ENCODE measurements around the gene LRRC14B.
"Not testable (repeated sequence)": the region's sequence is repeated elsewhere in the genome, so short reads cannot be mapped to it uniquely, and the experiment has no call there.

The LRRC14B gene

DNA sequence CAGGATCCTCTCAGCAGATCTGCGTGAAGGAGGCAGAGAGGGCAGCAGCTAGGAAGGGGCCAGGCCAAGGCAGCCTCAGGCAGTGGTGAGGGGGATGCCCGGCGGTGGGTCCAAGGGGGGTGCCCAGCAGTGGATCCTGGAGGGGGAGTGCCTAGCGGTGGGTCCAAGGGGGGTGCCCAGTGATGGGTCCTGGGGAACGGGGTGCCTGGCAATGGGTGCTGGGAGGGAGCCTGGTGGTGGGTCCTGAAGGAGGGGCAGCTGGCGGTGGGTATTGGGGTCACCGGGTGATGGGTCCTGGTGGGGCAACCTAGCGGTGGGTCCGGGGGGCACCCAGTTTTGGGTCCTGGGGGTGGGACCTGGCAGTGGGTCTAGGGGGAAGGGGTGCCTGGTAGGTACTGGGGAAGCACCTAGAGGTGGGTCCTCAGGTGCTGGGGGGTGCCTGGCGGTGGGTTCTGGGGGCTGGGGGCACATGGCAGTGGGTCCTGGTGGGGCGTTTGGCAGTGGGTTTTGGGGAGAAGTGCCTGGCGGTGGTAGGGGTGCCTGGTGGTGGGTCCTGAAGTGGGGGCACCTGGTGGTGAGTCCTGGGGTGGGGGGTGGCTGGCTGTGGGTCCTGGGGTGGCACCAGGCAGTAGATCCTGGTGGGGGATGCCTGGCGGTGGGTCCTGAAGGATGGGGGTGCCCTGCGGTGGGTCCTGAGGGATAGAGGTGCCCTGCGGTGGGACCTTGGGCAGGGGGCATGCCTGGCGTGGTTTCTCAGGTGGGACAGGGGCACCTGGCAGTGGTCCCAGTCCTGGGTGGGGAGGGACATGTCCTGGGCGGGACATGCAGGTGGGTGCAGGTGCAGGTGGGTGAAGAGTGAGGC lies 1.9 kb downstream of the LRRC14B start:
- DNase-seq: no peak

DNA sequence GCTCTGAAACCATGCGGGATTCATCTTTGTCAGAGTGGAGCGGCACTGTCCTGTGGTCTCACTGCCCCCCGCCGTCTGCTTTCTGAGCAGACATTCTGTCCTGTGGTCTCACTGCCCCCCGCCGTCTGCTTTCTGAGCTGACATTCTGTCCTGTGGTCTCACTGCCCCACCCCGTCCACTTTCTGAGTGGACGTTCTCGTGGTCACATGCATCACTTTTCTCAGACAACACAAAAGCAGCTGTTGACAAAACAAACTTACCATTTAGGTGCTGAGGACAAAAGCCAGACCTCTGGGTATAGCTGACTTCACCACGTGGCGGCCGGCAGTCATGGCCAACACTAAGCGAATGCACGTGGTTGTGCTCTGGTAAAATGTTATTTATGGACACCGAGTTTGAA lies 2.8 kb downstream of the LRRC14B start:
- no peak for DNase-seq

DNA sequence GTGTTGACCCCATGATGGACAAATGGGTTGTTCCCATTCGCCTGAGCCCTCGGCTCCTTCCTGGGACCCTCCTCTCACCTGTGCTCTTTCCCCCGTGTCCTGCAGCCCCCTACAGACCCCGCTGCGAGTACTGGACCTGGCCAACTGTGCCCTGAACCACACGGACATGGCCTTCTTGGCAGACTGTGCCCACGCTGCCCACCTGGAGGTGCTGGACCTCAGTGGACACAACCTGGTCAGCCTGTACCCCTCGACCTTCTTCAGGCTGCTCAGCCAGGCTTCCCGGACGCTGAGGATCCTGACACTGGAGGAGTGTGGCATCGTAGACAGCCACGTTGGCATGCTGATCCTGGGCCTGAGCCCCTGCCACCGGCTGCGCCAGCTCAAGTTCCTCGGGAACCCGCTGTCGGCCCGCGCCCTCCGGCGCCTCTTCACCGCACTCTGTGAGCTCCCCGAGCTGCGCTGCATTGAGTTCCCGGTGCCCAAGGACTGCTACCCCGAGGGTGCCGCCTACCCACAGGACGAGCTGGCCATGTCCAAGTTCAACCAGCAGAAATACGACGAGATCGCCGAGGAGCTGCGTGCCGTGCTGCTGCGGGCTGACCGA lies 3.4 kb downstream of the LRRC14B start:
- DNase-seq: no peak

DNA sequence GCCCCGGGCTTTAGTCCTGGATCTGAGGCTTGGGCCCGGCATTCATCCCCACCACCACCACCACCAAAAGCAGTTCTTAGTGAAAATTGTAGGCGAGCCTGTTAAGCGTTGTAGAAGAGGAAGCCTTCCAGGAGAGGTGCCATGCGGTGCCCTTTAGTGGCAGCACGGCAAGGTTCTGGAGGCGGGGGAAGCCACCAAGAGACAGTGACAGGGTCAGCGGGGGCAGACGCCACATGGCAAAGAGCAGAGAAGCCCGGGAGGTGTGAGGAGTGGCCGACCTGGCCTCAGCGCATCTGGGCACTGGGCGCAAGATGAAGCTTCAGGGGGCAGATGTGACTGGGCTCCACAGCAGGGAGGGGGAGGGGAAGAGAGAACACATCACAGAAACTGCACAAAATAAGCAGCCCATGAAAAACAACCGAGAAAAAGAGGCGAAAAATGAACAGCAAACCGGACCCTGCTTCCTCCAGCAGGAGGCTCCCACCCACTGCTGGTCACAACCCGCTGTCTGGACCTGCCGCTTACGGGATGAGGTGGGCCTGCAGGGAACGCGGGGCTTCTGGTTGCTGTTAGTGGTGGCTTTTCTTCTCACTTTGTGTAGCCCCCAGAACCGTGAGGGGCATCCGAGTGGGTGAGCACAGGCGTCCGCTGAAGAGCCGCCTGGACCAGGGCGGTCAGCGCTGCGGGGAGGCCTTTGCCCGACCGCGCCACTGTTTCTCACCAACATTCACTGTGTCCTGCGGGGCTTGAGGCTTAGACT lies 4.3 kb downstream of the LRRC14B start:
- DNase-seq: no peak

DNA sequence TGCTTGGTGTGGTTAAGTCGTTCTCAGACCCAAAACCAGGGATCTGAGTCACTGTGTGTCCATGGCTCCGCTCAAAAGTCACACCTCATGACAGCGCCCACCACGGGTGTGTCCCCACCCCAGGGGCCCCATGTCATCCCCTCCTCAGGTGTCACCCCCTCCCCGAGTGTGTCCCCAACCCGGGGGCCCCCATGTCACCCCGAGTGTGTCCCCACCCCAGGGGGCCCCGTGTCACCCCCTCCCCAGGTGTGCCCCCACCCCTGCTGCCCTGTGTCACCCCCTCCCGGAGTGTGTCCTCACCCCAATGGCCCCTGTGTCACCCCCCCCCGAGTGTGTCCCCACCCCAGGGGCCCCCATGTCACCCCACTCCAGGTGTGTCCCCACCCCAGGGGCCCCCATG lies 5.1 kb downstream of the LRRC14B start:
- no peak for DNase-seq

DNA sequence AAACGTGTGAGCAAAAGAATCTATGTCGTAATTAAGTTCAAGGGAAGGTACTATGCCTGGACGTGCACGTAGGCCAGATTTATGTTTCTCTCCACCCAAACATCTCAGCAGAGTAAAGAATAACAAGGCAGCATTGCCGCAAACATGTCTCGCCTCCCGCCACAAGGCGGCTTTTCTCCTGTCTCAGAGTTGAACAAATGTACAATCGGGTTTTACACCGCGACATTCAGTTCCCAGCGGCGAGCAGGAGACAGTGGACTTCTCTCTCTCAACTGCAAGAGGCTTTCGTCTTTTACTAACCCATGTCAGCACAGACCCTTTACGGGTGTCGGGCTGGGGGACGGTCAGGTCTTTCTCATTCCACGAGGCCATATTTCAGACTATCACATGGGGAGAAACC lies 5.7 kb downstream of the LRRC14B start:
- not testable (repeated sequence) for DNase-seq

DNA sequence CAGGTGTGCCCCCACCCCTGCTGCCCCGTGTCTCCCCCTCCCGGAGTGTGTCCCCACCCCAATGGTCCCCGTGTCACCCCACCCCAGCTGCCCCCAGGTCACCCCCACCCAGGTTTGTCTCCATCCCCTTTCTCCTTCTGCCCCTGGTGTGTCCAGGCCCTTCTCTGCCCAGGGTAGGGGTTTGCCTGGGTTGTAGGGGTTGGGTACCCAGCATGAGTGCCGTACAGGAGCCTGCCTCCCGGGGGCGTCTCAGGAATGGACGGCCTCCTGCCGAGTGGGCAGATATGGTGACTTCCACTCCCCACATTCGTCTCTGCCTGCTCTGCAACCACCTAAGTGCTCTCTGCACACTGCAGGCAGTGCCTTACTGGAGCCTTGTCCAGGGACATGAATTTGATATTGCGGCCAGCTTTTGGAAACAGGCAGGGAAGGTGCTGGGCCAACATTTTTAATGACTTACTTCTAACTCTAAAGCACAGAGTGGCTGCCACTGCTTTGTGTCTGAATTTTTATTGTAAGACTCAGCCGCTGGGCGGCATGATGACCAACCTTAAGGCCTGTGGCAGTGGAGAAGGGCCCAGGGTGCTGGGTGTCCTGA lies 6.7 kb downstream of the LRRC14B start:
- DNase-seq: no peak

DNA sequence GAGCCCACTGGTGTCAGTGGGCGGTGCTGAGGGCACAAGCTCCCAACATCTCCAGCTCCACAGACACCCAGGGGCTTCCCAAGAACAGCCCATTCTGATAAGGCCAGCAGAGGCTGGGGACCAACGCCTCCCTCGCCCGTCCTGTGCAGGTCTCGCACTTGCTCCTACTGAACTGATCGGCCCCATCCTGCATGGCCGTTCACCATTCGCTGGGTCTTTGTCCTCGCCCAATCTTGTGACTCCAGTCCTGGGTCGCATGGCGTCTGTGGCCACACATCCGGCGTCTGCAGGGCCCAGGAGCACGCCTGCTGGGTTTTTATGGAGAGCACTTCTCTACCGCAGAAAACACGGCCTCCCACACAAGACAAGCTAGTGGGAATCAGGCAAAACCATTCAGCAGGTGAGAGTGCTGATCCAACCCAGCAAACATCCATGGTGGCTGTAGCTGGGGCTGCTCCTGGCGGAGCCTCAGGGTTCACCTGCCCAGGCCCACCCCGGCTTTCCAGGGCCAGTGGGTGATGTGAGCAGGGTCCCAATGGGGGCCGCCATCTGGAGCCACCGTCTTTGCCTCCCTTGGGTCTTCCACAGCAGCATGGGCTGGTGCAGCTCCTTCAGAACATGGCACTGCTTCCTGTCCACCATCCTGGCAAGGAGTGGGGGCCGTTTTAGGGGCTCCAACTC lies 7.4 kb downstream of the LRRC14B start:
- no peak for DNase-seq

DNA sequence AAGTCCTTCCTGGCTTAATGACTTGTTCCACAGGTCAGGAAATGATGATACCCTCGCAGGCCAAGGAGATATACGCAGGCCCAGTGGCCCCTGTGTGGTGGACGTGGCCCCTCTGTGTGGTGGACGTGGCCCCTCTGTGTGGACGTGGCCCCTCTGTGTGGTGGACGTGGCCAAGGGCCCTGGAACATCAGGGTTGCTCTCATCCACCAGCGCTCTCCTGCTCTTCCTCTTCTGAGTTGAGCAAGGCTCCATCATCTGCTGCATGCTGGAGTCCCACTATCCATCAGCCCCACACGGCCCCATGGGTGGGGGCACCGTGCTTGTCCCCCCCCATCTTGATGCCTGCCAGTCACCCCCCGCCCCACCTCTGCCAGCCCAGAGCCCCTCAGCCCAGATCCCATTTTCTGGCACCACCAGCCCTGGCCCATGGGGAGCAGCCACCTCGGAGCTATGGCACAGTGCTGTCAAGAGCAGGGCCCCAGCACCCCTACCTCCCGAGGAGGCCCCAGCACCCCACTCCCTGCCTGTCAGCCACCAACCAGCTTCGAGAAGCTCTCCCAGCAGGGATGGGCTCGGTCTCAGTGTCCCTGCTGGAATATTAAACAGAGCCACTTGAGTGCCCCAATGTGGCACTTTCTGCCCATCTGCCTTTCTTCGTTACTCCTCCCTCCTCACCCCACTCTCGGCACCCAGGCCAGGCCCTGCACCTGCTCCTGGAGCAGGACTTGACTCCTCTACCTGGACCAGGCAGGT lies 8.1 kb downstream of the LRRC14B start:
- no peak for DNase-seq

DNA sequence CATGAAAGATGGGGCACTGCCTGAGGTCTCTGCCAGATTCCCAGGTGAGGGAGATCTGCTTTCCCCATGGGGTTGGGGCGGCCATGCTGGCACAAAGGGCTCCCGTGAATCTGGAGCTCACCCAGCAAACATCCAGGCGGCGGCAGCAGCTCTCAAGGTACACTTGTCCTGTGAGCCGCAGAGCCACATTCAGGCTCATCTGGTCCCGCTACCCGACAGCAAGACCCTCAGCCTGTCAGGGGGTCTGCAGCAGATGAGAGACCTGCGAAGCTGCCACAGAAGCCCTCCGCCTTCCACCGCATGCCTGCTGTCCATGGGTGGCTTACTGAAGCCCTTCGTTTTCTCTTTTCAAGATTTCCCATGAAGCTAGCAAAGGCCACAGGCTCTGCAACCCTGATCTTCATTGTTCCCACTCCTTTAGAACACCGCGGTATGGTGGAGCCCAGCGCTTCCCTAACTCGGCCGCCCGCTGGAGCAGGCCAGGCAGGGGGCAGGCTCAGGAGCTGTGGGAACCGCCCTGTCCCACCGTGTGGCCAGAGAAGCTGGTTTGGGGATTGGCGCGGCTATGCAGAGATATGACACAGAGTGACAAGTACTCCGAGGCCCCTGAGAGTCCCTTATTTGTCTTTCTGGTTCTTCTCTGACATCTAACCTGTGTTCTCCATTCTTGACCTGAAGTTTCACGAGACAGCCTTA lies 8.8 kb downstream of the LRRC14B start:
- DNase-seq: no peak

DNA sequence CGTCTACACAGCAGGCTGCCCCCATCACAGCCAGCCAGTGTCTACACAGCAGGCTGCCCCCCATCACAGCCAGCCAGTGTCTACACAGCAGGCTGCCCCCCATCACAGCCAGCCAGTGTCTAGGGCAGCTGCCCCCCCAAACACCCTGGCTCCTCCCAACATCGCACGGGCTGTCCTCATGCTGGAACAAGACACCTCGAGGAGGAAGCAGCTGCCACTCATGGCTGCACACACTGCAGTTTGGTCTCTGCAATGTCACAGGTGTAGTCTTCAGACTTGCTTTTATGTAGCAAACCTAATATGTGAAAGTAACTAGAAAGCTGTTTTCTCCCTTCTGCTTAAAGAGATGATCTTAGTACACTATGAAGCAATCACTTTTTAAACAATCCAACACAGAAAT lies 9.7 kb downstream of the LRRC14B start:
- no peak for DNase-seq

DNA sequence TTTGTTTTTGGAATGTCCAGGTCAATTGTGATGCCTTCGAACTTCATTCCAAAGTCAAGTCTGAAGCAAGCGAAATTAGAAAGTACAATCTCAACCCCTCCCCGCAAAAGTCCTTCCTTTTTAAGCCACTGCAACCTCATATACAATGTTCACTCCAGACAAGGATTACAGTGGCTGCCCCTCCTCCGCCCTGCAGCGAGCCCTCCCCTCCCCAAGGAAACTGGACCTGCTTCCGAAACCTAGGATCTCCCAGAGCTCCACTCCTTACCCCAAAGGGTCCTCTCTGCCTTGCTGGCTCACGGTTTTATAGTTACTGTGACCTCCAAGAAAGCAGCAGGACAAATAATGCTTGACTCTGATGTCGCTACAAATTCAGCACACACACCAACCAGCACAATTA lies 10.4 kb downstream of the LRRC14B start:
- no peak for DNase-seq

DNA sequence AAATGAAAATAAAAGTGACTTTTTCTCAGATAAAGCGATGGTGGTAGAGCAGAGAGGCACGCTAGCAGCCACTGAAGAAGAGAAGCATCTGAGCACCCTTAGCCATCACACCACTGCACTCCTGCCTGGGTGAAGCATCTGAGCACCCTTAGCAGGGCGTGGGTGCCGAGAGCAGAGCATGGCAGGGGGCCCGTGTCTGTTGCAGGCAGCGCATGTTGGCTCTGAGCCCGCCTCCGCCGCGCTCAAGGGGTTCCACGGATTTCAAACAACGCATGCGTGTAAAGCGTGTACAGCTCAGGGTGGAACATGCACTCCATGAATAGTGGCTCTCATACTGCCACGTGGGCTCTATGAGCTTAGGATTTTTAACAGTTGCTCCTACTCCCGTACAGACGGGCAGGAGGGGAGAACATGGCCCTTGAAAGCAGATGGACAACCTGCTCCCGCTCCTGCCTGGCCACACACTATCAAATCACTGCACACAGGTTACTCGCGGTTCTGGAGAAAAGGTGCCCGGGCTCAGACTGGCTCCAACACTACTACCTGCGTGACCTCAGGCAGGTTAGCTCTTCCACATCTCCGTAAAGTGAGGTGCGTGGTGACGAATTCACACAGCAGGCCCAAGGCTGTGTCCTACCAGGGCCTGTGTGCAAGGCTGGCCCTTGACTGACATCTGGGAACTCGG lies 12.1 kb downstream of the LRRC14B start:
- no peak for DNase-seq

DNA sequence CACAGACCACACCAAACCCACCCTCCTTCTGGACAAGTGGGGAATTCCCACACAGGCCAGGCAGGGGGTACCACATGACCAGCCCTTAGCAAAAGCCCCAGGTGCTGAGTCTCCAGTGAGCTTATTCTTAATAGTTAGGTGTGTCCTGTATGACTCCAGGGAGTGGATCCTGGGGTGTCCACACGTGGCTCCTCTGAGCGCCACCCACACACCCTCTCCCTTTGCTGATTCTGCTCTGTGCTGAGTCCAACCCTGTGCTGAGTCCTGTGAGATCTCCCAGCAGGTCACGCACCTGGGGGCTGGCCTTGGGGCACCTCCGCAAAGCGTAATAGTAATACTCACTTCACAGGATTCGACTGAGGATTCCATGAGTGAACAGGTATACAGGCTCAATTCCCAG lies 12.7 kb downstream of the LRRC14B start:
- DNase-seq: no peak

DNA sequence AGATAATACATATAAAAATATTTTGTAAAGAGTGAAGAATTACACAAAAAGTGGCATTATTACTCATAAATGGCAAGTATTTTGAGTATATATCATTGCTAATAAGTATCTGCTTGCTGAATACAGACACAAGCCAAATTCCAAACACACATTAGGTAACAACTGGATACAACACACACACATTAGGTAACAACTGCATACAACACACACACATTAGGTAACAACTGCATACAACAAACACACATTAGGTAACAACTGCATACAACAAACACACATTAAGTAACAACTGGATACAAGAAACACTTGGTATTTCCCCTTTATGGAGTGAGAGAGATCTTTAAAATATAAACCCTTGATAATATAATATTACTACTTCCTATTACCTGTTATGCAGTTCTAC lies 13.2 kb downstream of the LRRC14B start:
- DNase-seq: no peak

DNA sequence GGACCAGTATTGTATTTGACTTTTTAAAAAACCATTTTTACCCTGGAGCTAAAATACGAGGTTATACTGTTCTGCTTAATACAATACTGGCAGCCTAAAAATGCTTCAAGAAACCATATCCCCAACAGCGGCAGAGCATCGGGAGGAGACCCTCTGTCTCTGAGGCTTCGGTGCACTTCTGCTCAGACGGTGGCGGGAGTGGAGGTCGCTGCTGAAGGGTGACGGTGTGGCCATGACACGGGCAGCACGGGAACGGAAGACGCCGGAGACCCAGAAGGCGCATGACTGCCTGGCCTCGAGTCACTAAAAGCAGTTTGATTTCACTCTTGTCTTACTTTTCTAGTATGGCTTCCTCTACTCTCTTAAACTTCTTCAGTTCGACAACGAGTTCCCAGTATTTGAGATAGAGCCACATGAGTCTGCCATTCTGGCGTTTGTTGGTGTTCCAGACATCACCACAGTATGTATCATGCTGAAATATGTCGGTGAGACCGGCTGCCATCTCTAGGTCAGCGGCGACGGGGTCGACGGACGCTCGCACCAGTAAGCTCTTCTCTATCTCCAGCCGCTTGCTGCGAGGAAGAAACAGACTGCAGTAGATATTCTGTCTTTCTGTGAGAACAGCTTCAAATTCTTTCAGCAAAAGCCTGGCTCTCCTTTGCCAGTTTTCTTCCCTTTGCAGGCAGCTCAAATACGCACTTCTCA lies 13.8 kb downstream of the LRRC14B start:
- no peak for DNase-seq

DNA sequence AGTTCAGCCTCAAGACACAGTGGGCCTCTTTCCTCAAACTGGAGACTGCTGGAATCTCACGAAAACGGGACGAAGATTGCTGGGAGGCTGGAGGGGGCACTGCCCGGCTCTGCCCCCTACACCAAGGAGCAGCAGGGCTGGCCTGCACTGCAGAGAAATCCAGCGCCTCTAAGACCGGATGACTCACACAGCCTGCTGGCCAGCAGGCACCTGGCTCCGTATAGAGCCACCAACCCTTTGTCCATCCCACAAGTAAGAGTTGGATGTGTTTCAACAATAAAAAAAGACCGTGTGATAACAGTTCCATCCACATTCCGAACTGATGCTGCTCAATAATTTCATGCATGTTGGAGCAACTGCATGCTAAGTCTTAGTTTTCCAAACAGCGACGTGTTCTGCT lies 15.1 kb downstream of the LRRC14B start:
- no peak for DNase-seq

DNA sequence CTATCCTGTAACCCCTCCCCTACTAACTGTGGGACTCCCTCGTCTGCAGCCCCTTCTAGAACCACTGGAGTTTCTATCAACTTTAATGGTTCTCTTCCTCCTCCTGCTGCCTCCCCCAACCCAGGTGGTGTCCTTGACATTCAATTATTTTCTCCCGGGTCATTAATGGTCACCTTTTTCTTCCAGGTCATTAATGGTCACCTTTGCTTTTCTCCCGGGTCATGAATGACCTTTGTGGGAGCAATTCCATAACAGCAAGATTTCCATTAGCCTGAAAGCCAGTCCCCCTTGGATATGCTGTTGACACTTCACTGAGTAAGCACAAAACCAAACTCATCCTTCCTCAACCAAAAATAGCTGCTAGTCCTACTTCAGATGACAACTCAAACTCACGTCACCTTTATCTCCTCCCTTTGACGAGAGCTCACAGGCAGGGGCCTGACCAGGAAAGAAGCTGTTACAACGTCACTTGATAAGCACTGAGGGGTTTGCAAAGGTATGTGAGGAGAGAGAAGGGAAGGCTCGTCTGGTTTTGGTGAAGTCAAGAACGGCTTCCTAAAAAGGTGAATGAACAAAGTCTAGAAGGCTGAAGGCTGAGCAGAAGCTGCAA lies 15.7 kb downstream of the LRRC14B start:
- DNase-seq: no peak

DNA sequence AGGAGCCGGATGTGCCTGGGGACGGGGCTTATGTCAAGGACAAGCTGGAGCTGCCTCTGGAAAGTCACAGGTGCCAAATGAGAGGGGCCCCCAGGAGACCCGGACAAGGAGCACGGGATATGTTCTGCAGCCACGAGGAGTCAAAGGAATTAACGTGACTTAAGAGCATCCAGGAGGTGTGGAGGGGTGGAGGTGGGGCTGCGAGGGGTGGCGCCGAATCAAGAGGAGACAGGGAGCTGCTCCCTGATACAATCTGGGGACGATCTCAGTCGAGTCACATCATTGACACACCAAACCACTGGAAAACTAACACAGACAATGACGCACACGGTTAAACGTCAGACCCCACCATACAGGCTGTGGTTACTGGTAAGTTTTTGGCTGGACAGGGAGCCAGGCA lies 16.3 kb downstream of the LRRC14B start:
- no peak for DNase-seq
